HCT116 (cell line): Measurements from ENCODE around the gene CYTH2.

Experiments
- EZH2 ChIP-seq: fragments of 200-600 bp; sonication (generic); IDR thresholded peaks from 2 replicates; pipeline ENCODE4 v1.6.1; 2017; ENCODE audit warnings: antibody characterized with exemption, mixed run types
- EZH2phosphoT487 ChIP-seq: fragments of 200-600 bp; IDR thresholded peaks from 2 replicates; pipeline ENCODE4 v1.6.1; 2018; ENCODE audit warnings: antibody characterized with exemption, borderline replicate concordance
- JUND ChIP-seq: IDR thresholded peaks from 2 replicates; pipeline ENCODE4 v1.6.1; 2012
- POLR2A ChIP-seq: IDR thresholded peaks from 2 replicates; pipeline ENCODE4 v1.7.0; 2011; ENCODE audit warnings: borderline replicate concordance; ENCODE audit not compliant: insufficient read depth, insufficient read length; ENCODE audit errors: extremely low read depth
- POLR2AphosphoS5 ChIP-seq: IDR thresholded peaks from 2 replicates; pipeline ENCODE4 v1.6.1; 2011; ENCODE audit warnings: mild to moderate bottlenecking, low read depth, low read length, moderate library complexity
- SIN3A ChIP-seq: IDR thresholded peaks from 2 replicates; pipeline ENCODE4 v1.6.1; 2012; ENCODE audit warnings: low read depth
- SRF ChIP-seq: IDR thresholded peaks from 2 replicates; pipeline ENCODE4 v1.6.1; 2012; ENCODE audit warnings: low read depth
- ZFX ChIP-seq: fragments of 450-650 bp; IDR thresholded peaks from 2 replicates; pipeline ENCODE4 v1.6.1; 2017
- ZNF274 ChIP-seq: fragments of 200-500 bp; sonication (Bioruptor generic); IDR thresholded peaks from 2 replicates; pipeline ENCODE4 v1.6.1; 2014; ENCODE audit warnings: mild to moderate bottlenecking, low read depth, low read length, inconsistent platforms
- TF ChIP-seq, protein P1 (sequence below): IDR thresholded peaks from 2 replicates; pipeline ENCODE4 v1.6.1; 2011; ENCODE audit warnings: mild to moderate bottlenecking, low read length, moderate library complexity; ENCODE audit not compliant: insufficient replicate concordance; ENCODE audit errors: extremely low read depth
- TF ChIP-seq, protein P2 (sequence below), 3 experiments: fragments of 200-600 bp in 1 of 3; sonication (generic) in 1 of 3; IDR thresholded peaks in 2 of 3; conservative IDR thresholded peaks in 1 of 3; 2 replicates each; pipeline ENCODE4 v1.5.1; 2012 to 2017; ENCODE audit warnings: low read depth in 2 of 3, low read length in 2 of 3, antibody characterized with exemption in 1 of 3, borderline replicate concordance in 1 of 3, control low read depth in 1 of 3, mild to moderate bottlenecking in 1 of 3, mixed read lengths in 1 of 3, mixed run types in 1 of 3, moderate library complexity in 1 of 3; ENCODE audit not compliant: insufficient read depth in 1 of 3
- TF ChIP-seq, protein P3 (sequence below): IDR thresholded peaks from 2 replicates; pipeline ENCODE4 v1.6.1; 2012
- TF ChIP-seq, protein P4 (sequence below): IDR thresholded peaks from 2 replicates; pipeline ENCODE4 v1.6.1; 2012

DNA sequence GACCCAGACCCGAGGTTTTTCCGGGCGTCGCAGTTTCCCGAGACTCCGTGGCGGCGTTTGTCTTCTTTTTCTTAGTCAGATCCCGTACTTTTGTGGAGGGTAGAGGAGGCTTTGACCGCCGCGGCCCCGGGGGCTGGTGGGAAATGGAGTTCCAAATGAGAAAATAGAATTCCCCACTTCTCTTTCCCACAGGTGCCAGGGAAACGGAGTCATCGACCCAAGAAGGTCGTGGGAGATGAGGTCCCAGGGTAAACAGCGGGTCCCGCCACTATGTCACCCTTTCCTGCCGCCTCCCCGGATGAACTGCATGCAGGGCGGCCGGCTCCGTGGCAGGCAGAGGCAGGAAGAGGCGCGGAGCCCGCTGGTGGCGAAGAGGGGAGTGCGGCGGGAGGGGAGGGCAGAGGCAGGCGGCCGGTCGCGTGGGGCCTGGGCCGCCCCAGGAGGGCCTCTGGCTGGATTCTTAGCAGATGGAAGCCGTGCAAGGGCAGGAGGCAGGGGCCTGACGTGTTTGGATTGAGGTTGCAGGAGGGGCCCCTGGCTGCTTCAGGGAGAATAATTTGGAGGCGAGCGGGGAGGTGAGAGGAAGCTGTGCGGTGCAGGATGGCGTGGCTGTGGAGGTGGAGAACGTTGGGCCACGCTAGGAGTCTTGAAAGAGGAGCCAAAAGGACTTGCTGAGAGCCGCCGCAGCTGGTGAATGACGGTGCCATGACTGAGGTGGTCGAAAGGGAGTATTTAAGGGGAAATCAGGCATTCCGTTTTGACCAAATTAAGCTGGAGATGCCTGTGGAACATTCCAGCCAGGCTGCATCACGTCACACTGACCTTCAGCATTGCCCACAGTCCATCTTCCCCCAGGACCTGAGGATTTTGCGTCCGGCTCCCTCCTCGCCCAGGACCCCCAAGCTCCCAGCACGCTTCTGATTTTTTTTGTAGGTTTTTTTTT, 11.7 kb downstream of the CYTH2 start:
- TF ChIP-seq EZH2phosphoT487: no peak
- TF ChIP-seq, protein P1, sequence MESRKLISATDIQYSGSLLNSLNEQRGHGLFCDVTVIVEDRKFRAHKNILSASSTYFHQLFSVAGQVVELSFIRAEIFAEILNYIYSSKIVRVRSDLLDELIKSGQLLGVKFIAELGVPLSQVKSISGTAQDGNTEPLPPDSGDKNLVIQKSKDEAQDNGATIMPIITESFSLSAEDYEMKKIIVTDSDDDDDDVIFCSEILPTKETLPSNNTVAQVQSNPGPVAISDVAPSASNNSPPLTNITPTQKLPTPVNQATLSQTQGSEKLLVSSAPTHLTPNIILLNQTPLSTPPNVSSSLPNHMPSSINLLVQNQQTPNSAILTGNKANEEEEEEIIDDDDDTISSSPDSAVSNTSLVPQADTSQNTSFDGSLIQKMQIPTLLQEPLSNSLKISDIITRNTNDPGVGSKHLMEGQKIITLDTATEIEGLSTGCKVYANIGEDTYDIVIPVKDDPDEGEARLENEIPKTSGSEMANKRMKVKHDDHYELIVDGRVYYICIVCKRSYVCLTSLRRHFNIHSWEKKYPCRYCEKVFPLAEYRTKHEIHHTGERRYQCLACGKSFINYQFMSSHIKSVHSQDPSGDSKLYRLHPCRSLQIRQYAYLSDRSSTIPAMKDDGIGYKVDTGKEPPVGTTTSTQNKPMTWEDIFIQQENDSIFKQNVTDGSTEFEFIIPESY: no peak
- TF ChIP-seq, protein P2, sequence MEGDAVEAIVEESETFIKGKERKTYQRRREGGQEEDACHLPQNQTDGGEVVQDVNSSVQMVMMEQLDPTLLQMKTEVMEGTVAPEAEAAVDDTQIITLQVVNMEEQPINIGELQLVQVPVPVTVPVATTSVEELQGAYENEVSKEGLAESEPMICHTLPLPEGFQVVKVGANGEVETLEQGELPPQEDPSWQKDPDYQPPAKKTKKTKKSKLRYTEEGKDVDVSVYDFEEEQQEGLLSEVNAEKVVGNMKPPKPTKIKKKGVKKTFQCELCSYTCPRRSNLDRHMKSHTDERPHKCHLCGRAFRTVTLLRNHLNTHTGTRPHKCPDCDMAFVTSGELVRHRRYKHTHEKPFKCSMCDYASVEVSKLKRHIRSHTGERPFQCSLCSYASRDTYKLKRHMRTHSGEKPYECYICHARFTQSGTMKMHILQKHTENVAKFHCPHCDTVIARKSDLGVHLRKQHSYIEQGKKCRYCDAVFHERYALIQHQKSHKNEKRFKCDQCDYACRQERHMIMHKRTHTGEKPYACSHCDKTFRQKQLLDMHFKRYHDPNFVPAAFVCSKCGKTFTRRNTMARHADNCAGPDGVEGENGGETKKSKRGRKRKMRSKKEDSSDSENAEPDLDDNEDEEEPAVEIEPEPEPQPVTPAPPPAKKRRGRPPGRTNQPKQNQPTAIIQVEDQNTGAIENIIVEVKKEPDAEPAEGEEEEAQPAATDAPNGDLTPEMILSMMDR (IDR thresholded peaks at IDR 0.05 in 2 of 3, conservative IDR thresholded peaks at IDR 0.05 in 1 of 3; ENCODE audit: borderline replicate concordance in 1 of 3, insufficient read depth in 1 of 3, low read depth in 2 of 3, low read length in 2 of 3): no peak
- no peak for TF ChIP-seq JUND
- TF ChIP-seq EZH2: no peak
- no peak for TF ChIP-seq ZFX
- TF ChIP-seq SIN3A: no peak
- TF ChIP-seq SRF: no peak
- TF ChIP-seq POLR2AphosphoS5: no peak
- TF ChIP-seq, protein P3, sequence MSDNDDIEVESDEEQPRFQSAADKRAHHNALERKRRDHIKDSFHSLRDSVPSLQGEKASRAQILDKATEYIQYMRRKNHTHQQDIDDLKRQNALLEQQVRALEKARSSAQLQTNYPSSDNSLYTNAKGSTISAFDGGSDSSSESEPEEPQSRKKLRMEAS: no peak
- TF ChIP-seq ZNF274: no peak
- TF ChIP-seq POLR2A: no peak
- TF ChIP-seq, protein P4, sequence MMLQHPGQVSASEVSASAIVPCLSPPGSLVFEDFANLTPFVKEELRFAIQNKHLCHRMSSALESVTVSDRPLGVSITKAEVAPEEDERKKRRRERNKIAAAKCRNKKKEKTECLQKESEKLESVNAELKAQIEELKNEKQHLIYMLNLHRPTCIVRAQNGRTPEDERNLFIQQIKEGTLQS: no peak
